HEK293T (cell line): ENCODE data around the gene STAG1.

Source experiments
- ELF4 ChIP-seq: fragments of 450-650 bp; IDR thresholded peaks from 2 replicates; pipeline ENCODE4 v1.6.1; 2017; ENCODE audit warnings: antibody characterized with exemption
- TF ChIP-seq, protein P1 (sequence below): fragments of 450-650 bp; IDR thresholded peaks from 2 replicates; pipeline ENCODE4 v1.6.1; 2016

- TF ChIP-seq, protein P1, sequence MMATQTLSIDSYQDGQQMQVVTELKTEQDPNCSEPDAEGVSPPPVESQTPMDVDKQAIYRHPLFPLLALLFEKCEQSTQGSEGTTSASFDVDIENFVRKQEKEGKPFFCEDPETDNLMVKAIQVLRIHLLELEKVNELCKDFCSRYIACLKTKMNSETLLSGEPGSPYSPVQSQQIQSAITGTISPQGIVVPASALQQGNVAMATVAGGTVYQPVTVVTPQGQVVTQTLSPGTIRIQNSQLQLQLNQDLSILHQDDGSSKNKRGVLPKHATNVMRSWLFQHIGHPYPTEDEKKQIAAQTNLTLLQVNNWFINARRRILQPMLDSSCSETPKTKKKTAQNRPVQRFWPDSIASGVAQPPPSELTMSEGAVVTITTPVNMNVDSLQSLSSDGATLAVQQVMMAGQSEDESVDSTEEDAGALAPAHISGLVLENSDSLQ = no peak
- no peak for TF ChIP-seq ELF4
Measured at GRCh38 chr3:136577791-136578190, 174.4 kb downstream of the STAG1 start.
